HCT116 (cell line): ENCODE results near the gene FAM81B.

Source experiments
- ATF3 ChIP-seq: IDR thresholded peaks from 2 replicates; pipeline ENCODE4 v1.6.1; 2012
- CBX3 ChIP-seq: IDR thresholded peaks from 2 replicates; pipeline ENCODE4 v1.6.1; 2012; ENCODE audit warnings: low read depth
- CTCF ChIP-seq, 3 experiments: fragments of 200-600 bp in 1 of 3; sonication (generic) in 1 of 3; IDR thresholded peaks in 2 of 3; conservative IDR thresholded peaks in 1 of 3; 2 replicates each; pipeline ENCODE4 v1.5.1; 2012 to 2017; ENCODE audit warnings: low read depth in 2 of 3, low read length in 2 of 3, antibody characterized with exemption in 1 of 3, borderline replicate concordance in 1 of 3, control low read depth in 1 of 3, mild to moderate bottlenecking in 1 of 3, mixed read lengths in 1 of 3, mixed run types in 1 of 3, moderate library complexity in 1 of 3; ENCODE audit not compliant: insufficient read depth in 1 of 3
- EZH2phosphoT487 ChIP-seq: fragments of 200-600 bp; IDR thresholded peaks from 2 replicates; pipeline ENCODE4 v1.6.1; 2018; ENCODE audit warnings: antibody characterized with exemption, borderline replicate concordance
- JUND ChIP-seq: IDR thresholded peaks from 2 replicates; pipeline ENCODE4 v1.6.1; 2012
- MAX ChIP-seq: IDR thresholded peaks from 2 replicates; pipeline ENCODE4 v1.6.1; 2012
- POLR2AphosphoS5 ChIP-seq: IDR thresholded peaks from 2 replicates; pipeline ENCODE4 v1.6.1; 2011; ENCODE audit warnings: mild to moderate bottlenecking, low read depth, low read length, moderate library complexity
- REST ChIP-seq: IDR thresholded peaks from 2 replicates; pipeline ENCODE4 v1.6.1; 2012; ENCODE audit warnings: low read depth
- SP1 ChIP-seq: IDR thresholded peaks from 2 replicates; pipeline ENCODE4 v1.6.1; 2012; ENCODE audit warnings: low read depth
- ZNF274 ChIP-seq: fragments of 200-500 bp; sonication (Bioruptor generic); IDR thresholded peaks from 2 replicates; pipeline ENCODE4 v1.6.1; 2014; ENCODE audit warnings: mild to moderate bottlenecking, low read depth, low read length, inconsistent platforms

- TF ChIP-seq ZNF274 = no peak
- no peak for TF ChIP-seq MAX
- no peak for TF ChIP-seq ATF3
- TF ChIP-seq SP1 = no peak
- TF ChIP-seq EZH2phosphoT487 = no peak
- no peak for TF ChIP-seq REST
- no peak for TF ChIP-seq POLR2AphosphoS5
- no peak for TF ChIP-seq CBX3
- TF ChIP-seq CTCF (IDR thresholded peaks at IDR 0.05 in 2 of 3, conservative IDR thresholded peaks at IDR 0.05 in 1 of 3; ENCODE audit: borderline replicate concordance in 1 of 3, insufficient read depth in 1 of 3, low read depth in 2 of 3, low read length in 2 of 3) = no peak
- TF ChIP-seq JUND = no peak
Measured at GRCh38 chr5:95441636-95442035, 50.5 kb downstream of the FAM81B start.
